GM12891 (cell line): ENCODE results near the gene BLOC1S3. TPM values are rescaled to one million over a fixed set of nuclear protein-coding genes. Genes with fewer than 3 reads are reported as not detected.

Source experiments
- DNase-seq: peaks from one replicate; pipeline ENCODE4 v3.0.0; 2011; ENCODE audit warnings: low spot score; ENCODE audit not compliant: insufficient read length
- FAIRE-seq: peaks from 2 replicates; lab custom pipeline; 2011; peaks lifted over from hg19 to GRCh38; lab: Jason Lieb, UNC
- PAX5 ChIP-seq: IDR thresholded peaks from 2 replicates; pipeline ENCODE4 v1.6.1; 2011; ENCODE audit warnings: low read length, moderate library complexity, mild to moderate bottlenecking; ENCODE audit not compliant: insufficient read depth, severe bottlenecking
- POLR2A ChIP-seq: IDR thresholded peaks from 2 replicates; pipeline ENCODE4 v1.6.1; 2011; ENCODE audit warnings: low read depth, low read length, control low read depth
- POLR2AphosphoS5 ChIP-seq: IDR thresholded peaks from 2 replicates; pipeline ENCODE4 v1.6.1; 2011; ENCODE audit warnings: low read depth, low read length, control low read depth
- POU2F2 ChIP-seq: IDR thresholded peaks from 2 replicates; pipeline ENCODE4 v1.6.1; 2011; ENCODE audit warnings: low read depth, mild to moderate bottlenecking, control low read depth, low read length, moderate library complexity
- SPI1 ChIP-seq: IDR thresholded peaks from 2 replicates; pipeline ENCODE4 v1.6.1; 2011; ENCODE audit warnings: low read depth, low read length, control low read depth
- TAF1 ChIP-seq: IDR thresholded peaks from 2 replicates; pipeline ENCODE4 v1.6.1; 2011; ENCODE audit warnings: low read depth, low read length, control low read depth
- polyA plus RNA-seq: library from polyadenylated mRNA; unstranded; fragments of >200 nt; gene quantifications from one replicate; pipeline ENCODE4 v1.2.1, GENCODE V29; 2012; ENCODE audit warnings: low read depth, missing spikeins, inconsistent platforms; ENCODE audit not compliant: missing spikeins

Gene BLOC1S3, protein sequence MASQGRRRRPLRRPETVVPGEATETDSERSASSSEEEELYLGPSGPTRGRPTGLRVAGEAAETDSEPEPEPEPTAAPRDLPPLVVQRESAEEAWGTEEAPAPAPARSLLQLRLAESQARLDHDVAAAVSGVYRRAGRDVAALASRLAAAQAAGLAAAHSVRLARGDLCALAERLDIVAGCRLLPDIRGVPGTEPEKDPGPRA
- polyA plus RNA-seq, result 5.4 TPM

DNA sequence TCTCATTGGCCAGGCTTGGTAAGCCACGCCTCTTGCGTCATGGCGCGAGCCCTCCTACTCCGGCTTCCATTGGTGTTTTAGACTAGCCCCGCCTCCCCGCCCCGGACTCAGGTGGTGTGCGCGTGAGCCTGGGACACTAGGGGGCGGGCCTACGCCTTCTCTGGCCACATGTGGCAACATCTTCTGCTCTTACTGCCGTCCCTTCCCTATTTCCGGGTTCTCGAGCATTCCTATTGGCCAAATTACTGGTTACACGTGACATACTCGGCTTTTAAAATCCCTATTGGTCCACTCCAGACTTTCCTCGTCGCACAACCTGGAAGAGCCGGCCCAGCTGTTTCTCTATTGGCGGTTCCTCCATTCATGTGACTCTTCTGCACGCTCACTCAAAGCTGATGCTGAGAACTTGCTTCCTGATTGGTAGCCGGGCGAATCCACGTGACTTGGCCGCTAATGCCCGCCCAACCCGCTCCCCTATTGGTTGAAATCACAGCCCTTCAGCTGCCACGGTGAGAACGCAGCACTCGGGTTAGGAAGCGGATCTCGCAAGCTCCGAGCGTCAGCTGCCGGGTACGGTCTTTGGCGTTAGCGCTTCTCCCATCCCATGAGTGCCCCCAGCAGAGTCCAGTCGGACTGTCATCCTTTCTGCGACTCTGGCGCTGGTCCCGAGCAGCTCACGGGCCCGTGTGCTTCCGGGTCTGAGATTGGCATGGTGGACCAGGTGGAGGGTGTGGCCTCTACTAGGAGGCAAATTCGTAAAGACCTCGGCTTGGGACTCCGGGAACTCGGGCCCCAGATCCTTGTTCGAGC is at the start of gene BLOC1S3:
BLOC1S3 (plus strand) TSS at position 523 of the 810 bp plus-strand sequence. CDS start 513 bp downstream, outside the sequence.
- peak; percentile 98 for DNase-seq
- TF ChIP-seq PAX5, result no peak
- TF ChIP-seq POU2F2, result no peak
- TF ChIP-seq POLR2AphosphoS5, result peak; percentile 80
- peak; percentile 4; the same call in 1 of the 2 replicates for TF ChIP-seq SPI1
- TF ChIP-seq POLR2A, result peak; percentile 87
- peak; percentile 67; the same call in 1 of the 2 replicates for TF ChIP-seq TAF1
- peak; percentile 97 for FAIRE-seq

DNA sequence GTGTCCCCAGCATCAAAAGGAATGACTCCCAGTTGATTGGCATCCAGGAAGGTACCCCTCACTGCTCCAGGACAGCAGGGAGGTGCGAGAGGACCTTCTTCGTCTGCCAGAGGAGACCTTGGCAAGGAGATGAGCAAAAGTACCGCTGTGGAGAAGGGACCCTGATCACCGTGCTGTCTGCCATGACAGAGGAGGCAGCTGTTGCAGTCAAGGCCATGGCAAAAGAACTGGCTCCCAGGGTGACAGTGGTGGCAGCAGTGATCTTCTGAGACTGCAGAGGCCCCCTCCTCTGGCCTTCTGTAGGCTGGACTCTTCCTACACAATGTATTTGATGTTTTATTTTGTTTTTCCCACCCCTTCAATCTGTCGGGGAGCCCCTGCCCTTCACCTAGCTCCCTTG is 49.8 kb upstream of the BLOC1S3 start:
- TF ChIP-seq POLR2A (no peak), POU2F2 (no peak), SPI1 (no peak)
- DNase-seq (no peak), FAIRE-seq (no peak)

DNA sequence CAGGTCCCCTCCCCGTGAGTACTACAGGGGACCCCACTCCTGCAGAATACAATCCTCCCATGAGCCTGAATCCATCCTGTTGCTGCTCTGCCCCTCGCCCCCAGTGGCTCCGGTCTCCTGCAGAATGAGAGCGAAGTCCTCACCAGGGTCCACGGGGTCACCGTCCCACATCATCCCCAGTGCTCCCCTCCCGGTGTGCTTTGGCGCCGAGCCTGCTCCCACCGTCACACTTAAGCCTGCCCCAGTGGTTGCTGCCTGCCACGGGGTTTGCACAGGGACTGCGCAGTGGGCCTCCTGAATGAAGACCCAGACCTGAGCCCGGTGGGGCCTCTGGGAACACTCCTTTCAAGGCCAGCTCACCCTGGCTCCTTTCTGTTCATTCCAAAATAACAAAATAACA is 48.3 kb upstream of the BLOC1S3 start:
- no peak for TF ChIP-seq TAF1
- TF ChIP-seq POLR2A, result no peak
- no peak for TF ChIP-seq SPI1
- TF ChIP-seq PAX5, result no peak
- no peak for TF ChIP-seq POLR2AphosphoS5
- TF ChIP-seq POU2F2, result no peak
- no peak for FAIRE-seq

DNA sequence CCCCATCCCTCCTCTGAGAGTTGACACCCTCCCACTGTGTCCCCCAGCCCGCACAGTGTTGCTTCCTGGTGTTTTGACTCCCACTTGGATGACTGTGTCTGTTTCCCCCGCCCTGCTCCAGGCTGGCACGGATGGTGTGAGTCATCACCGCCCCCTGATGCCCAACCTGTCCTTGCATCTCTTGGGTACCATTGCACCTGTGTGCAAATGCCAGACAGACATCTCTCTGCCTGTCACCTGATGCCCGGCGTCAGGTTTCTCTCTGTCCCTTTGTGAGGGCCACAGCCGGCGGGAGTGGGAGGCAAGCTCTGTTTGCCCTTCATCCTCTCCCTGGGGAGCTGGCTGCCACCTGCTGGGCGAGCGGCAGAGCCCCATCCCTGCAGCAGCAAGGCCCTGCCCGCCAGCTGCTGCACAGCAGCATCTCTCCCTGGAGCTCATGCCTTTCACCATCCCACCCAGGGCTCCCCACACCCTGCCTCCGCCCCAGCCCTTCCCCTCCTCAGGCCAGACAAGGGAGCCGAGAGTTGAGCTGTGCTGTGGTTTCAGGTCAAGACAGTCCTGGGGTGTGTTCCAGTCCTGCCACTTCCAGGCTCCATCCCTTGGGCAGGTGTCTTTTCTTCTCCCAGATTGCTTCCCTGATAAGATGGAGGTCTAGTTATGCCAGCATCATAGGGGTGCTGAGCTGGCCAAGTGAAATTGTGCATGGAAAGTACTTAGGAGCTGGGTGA is 47.5 kb upstream of the BLOC1S3 start:
- TF ChIP-seq POU2F2 (no peak), POLR2AphosphoS5 (no peak), TAF1 (no peak), PAX5 (no peak), POLR2A (no peak), SPI1 (no peak)
- FAIRE-seq (peak; percentile 55), DNase-seq (no peak)

More for the DNA sequence above, 48.3 kb upstream of the BLOC1S3 start:
- DNase-seq, result no peak

DNA sequence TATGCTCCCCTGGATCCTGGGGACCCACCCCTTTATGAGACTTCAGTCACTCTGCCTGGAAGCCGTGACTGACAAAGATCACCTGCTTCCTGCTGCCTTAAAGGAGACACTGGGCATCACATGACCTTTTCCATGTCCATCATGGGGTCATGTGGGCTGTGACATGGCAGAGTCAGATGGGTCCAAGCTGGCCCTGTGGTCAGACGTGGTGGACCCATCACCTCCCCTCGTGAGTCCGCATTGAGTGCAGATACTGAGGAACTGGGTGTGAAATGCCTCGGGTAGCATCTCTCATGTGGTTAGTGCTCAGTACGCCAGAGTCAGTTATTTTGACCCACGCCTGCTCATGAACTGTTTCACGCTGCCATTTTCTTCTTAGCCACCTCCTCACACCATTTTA is 44.9 kb upstream of the BLOC1S3 start:
- FAIRE-seq (peak; percentile 77), DNase-seq (no peak)
- TF ChIP-seq POLR2AphosphoS5 (no peak), PAX5 (no peak), POLR2A (no peak), SPI1 (no peak), TAF1 (no peak), POU2F2 (no peak)

DNA sequence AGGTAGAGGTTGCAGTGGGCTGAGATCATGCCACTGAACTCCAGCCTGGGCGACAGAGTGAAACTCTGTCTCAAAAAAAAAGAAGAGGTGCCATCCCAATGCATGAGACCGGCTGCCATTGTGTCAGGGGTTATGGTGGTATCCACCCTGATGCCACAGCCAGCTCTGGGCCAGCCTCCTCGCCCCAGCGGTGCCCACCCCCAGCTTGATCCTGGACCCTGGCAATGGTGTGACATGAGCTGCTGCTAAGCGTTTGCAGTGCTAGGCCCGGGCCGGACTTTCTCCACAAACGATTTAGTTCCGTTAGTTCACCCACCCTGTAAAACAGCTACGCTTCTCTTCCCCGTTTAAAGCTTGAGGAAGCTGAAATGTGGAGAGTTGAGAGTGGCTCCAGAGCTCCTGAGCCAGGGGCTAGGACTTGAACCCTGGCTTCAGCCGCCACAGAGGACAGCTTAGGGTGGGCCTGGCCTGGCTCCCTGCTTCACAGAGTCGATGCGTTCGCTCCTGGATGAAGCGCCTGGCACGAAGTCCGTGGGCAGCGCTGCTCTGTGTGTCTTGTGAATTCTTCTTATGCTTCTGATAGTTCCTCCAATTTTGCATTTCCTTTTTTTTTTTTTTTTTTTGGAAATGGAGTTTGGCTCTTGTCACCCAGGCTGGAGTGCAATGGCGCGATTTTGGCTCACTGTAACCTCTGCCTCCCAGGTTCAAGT is 43.3 kb upstream of the BLOC1S3 start:
- FAIRE-seq, result peak; percentile 69
- TF ChIP-seq TAF1 (no peak), PAX5 (no peak), POU2F2 (no peak), SPI1 (no peak), POLR2A (no peak), POLR2AphosphoS5 (no peak)
- no peak for DNase-seq

DNA sequence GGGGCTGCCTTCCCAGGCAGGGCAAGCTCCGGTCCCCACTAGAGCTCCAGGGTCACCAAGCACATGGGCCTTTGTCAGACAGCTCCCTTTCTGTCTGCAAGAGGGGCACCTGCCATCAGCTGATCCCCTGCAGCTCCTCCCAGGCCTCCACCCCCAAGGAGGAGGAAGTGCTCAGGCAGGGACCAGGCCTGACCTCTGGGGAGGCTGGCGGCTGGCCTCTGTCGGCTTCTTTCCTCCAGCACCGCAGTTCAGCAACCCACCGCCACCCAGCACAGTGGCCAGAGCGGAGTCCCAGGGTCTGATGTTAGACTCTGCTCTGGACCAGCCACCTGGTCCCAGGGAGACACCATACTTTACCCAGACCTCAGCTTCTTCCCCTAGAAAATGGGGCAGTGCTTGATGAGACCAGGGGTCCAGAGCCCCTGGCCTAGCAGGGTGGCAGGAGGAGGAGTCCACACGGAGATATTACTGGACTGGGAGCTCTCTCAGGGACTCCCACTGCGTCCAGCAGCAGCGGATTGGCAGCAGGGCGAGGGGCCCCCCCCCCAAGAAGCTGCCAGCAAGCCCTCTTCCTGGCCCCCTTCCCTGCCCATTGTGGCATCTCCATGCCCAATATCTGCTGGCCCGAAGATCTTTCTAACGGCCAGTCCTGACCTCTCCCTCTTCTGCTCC is 41.9 kb upstream of the BLOC1S3 start:
- peak; percentile 78 for TF ChIP-seq SPI1
- peak; percentile 38; the same call in 1 of the 2 replicates for TF ChIP-seq POLR2A
- TF ChIP-seq POU2F2, result 0 out of 2 replicates have a peak, but pooled peaks have one; percentile 41
- 0 out of 2 replicates have a peak, but pooled peaks have one; percentile 47 for TF ChIP-seq POLR2AphosphoS5
- no peak for TF ChIP-seq PAX5
- TF ChIP-seq TAF1, result peak; percentile 34; the same call in 1 of the 2 replicates
- FAIRE-seq, result no peak

More for the DNA sequence above, 41.9 kb upstream of the BLOC1S3 start:
- DNase-seq, result peak; percentile 73
